ENCODE results near the gene TEX44. TPM values are rescaled to one million over a fixed set of nuclear protein-coding genes. Genes with fewer than 3 reads are reported as not detected.

Gene TEX44
- total RNA-seq, 1 donor = not detected

DNA sequence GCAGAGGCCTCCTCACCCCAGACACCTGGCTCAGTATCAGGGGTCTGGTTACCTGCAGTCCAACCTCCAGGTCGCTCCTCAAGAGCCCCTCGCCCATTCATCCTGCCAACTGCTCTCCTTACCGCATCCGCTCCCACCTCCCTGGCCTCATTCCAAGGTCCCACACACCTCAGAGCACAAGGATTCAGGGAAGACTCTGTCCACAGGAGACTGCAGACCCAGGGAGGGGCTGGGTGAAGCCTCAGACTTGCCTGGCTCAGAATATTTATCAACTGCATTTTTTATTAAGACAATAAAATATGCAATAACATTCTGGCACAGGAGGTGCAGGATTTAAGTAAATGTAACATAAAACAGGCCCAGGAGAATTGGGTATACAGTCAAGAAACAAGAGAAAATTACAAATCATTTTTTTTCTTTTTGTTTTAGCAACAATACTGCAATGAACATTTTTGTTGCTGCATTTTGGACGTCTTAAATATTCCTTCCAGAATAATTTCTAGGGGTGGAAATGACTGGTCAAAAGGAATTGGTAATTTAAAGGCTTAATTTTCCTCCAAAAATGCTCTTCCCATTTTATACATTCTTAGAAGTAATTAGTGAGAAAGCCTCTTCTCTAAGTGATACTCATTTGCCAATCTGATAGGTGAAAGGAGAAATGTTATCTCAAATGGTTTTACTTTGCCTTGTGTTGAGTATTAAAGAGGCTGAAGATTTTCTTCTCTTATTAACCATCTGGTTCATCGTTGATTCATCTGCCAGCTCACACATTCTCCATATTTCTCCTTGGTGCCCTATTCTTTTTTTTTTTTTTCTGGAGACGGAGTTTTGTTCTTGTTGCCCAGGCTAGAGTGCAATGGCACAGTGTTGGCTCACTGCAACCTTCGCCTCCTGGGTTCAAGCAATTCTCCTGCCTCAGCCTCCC lies 42.5 kb downstream of the TEX44 start:
- no peaks in the 10 kb centered on the region for H4K20me1 ChIP-seq (ENCODE audit: insufficient read depth, low read length)
- no peak overlapping the region for H3K4me2 ChIP-seq (ENCODE audit: insufficient read depth, low read length)
- no peak overlapping the region for H3K4me3 ChIP-seq (ENCODE audit: insufficient read depth, low read length)
- peaks cover 23% of the 10 kb centered on the region for H3K4me1 ChIP-seq (ENCODE audit: insufficient read depth, low read length)
- no peaks in the 10 kb centered on the region for H3K9me3 ChIP-seq (ENCODE audit: low read depth, low read length)
- no peaks in the 10 kb centered on the region for H3K27me3 ChIP-seq (ENCODE audit: insufficient read depth, low read length)
- H3K36me3 ChIP-seq (ENCODE audit: insufficient read depth, low read length) = no peaks in the 10 kb centered on the region
- no peaks in the 10 kb centered on the region for H3K79me2 ChIP-seq (ENCODE audit: insufficient read depth, low read length)
- H2AFZ ChIP-seq (ENCODE audit: low read length) = peak overlapping the region; percentile 15
- TF ChIP-seq, protein P1, sequence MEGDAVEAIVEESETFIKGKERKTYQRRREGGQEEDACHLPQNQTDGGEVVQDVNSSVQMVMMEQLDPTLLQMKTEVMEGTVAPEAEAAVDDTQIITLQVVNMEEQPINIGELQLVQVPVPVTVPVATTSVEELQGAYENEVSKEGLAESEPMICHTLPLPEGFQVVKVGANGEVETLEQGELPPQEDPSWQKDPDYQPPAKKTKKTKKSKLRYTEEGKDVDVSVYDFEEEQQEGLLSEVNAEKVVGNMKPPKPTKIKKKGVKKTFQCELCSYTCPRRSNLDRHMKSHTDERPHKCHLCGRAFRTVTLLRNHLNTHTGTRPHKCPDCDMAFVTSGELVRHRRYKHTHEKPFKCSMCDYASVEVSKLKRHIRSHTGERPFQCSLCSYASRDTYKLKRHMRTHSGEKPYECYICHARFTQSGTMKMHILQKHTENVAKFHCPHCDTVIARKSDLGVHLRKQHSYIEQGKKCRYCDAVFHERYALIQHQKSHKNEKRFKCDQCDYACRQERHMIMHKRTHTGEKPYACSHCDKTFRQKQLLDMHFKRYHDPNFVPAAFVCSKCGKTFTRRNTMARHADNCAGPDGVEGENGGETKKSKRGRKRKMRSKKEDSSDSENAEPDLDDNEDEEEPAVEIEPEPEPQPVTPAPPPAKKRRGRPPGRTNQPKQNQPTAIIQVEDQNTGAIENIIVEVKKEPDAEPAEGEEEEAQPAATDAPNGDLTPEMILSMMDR (IDR thresholded peaks at IDR 0.05; ENCODE audit: extremely low read depth, low read depth, low read length) = no peak
- DNase-seq (ENCODE audit: insufficient read length, low spot score, missing footprints) = peak; percentile 92
- peak overlapping the region; percentile 68 for H3K27ac ChIP-seq (ENCODE audit: low read depth, low read length)

DNA sequence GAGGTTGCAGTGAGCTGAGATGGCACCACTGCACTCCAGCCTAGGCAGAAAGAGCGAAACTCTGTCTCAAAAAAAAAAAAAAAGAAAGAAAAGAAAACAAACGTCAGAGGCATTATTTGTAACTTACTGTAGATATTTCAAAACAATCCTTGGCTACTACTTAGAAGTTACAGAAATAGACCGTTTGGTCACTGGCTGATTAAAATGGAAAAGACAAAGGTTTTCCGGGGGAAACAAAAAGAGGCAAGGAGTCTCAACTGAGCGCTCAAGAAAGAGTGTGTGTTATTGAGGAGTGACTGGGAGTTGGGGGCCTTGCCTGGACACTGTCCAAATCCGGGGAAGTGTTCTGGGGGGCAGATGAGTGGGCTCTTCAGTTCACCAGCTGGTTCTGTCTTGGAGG lies 47.6 kb downstream of the TEX44 start:
- no peaks in the 10 kb centered on the region for H3K36me3 ChIP-seq (ENCODE audit: insufficient read depth, low read length)
- H3K27ac ChIP-seq (ENCODE audit: low read depth, low read length) = peak overlapping the region; percentile 87
- peak overlapping the region; percentile 54 for H3K4me2 ChIP-seq (ENCODE audit: insufficient read depth, low read length)
- no peaks in the 10 kb centered on the region for H4K20me1 ChIP-seq (ENCODE audit: insufficient read depth, low read length)
- H3K9me3 ChIP-seq (ENCODE audit: low read depth, low read length) = no peaks in the 10 kb centered on the region
- no peaks in the 10 kb centered on the region for H3K79me2 ChIP-seq (ENCODE audit: insufficient read depth, low read length)
- TF ChIP-seq, protein P1 (IDR thresholded peaks at IDR 0.05; ENCODE audit: extremely low read depth, low read depth, low read length) = no peak
- H3K4me1 ChIP-seq (ENCODE audit: insufficient read depth, low read length) = peaks cover 25% of the 10 kb centered on the region
- no peaks in the 10 kb centered on the region for H3K27me3 ChIP-seq (ENCODE audit: insufficient read depth, low read length)
- H3K4me3 ChIP-seq (ENCODE audit: insufficient read depth, low read length) = peak overlapping the region; percentile 13
- H2AFZ ChIP-seq (ENCODE audit: low read length) = peak overlapping the region; percentile 85
- DNase-seq (ENCODE audit: insufficient read length, low spot score, missing footprints) = peak; percentile 74

DNA sequence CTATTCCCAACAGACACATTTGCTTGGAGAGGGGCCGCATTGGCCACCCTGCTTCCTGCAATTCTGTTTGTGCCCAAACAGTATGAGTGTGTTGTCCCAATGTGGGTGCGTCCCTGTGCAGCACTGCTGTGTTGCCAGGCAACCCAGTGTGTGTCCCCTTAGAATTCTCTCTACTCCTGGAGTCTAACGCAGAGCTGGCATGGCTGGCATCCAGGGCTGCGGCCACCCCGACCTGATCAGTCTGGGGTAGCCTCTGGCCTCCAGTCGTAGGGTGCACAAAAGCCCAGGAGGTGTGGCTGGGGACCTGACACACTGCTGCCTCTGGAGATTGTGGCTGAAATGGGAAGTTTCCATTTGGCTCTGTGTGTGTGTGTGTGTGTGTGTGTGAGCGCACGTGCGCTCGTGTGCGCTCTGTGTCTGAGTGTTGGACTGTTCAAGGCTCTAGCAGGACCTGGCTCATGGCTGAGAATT lies 48.0 kb downstream of the TEX44 start:
- H2AFZ ChIP-seq (ENCODE audit: low read length) = peak overlapping the region; percentile 85
- H3K36me3 ChIP-seq (ENCODE audit: insufficient read depth, low read length) = no peaks in the 10 kb centered on the region
- peak; percentile 74 for DNase-seq (ENCODE audit: insufficient read length, low spot score, missing footprints)
- peak overlapping the region; percentile 54 for H3K4me2 ChIP-seq (ENCODE audit: insufficient read depth, low read length)
- peak overlapping the region; percentile 13 for H3K4me3 ChIP-seq (ENCODE audit: insufficient read depth, low read length)
- H4K20me1 ChIP-seq (ENCODE audit: insufficient read depth, low read length) = no peaks in the 10 kb centered on the region
- H3K27me3 ChIP-seq (ENCODE audit: insufficient read depth, low read length) = no peaks in the 10 kb centered on the region
- TF ChIP-seq, protein P1 (IDR thresholded peaks at IDR 0.05; ENCODE audit: extremely low read depth, low read depth, low read length) = peak; percentile 7
- H3K9me3 ChIP-seq (ENCODE audit: low read depth, low read length) = no peaks in the 10 kb centered on the region
- no peaks in the 10 kb centered on the region for H3K79me2 ChIP-seq (ENCODE audit: insufficient read depth, low read length)
- H3K4me1 ChIP-seq (ENCODE audit: insufficient read depth, low read length) = peaks cover 23% of the 10 kb centered on the region
- H3K27ac ChIP-seq (ENCODE audit: low read depth, low read length) = peak overlapping the region; percentile 87
